ENCODE results near the gene ACTR8. TPM values are rescaled to one million over a fixed set of nuclear protein-coding genes. Genes with fewer than 3 reads are reported as not detected.

ACTR8 gene
- total and polyA plus RNA-seq, 2 of the 13 experiments (the other 11 are each of a cell fraction or from before 2014, with no cell fraction given): 15.5 to 29.0 TPM

- peak; percentile 56 for TF ChIP-seq ZNF275 (CRISPR knock-in tag; IDR thresholded peaks at IDR 0.05; ENCODE audit: borderline replicate concordance)
- peak; percentile 91 for TF ChIP-seq ZNF589 (CRISPR knock-in tag; conservative IDR thresholded peaks at IDR 0.05)
- no peak for TF ChIP-seq TRIM24 (CRISPR knock-in tag; IDR thresholded peaks at IDR 0.05)
- no peak for TF ChIP-seq SMAD9 (CRISPR knock-in tag; IDR thresholded peaks at IDR 0.05)
- TF ChIP-seq DNMT3B (CRISPR knock-in tag; conservative IDR thresholded peaks at IDR 0.05): no peak
- peak in 1 of 2 experiments; percentile 81; a peak in 1 of 4 replicates for TF ChIP-seq ATF4 (CRISPR knock-in tag; IDR thresholded peaks at IDR 0.05)
- TF ChIP-seq ZNF496 (CRISPR knock-in tag; IDR thresholded peaks at IDR 0.05; ENCODE audit: insufficient replicate concordance): no peak
- peak; percentile 85 for TF ChIP-seq ZNF331 (CRISPR knock-in tag; IDR thresholded peaks at IDR 0.05)
- TF ChIP-seq ZNF431 (CRISPR knock-in tag; IDR thresholded peaks at IDR 0.05; ENCODE audit: borderline replicate concordance, low read depth): peak; percentile 36; the same call in 1 of the 2 replicates
- peak; percentile 95 for TF ChIP-seq ZNF451 (CRISPR knock-in tag; IDR thresholded peaks at IDR 0.05)
- TF ChIP-seq ZNF12 (CRISPR knock-in tag; IDR thresholded peaks at IDR 0.05): no peak
- TF ChIP-seq ZNF142 (CRISPR knock-in tag; IDR thresholded peaks at IDR 0.05): no peak; the same call in 1 of the 2 replicates
- peak; percentile 58; the same call in 1 of the 2 replicates for TF ChIP-seq ATF2 (CRISPR knock-in tag; IDR thresholded peaks at IDR 0.05)
- TF ChIP-seq MAZ (IDR thresholded peaks at IDR 0.05; ENCODE audit: borderline replicate concordance, low read depth, low read length): peak; percentile 83
- peak; percentile 99 for TF ChIP-seq MAZ (CRISPR knock-in tag; IDR thresholded peaks at IDR 0.05; ENCODE audit: low read depth)
- TF ChIP-seq ZNF383 (CRISPR knock-in tag; IDR thresholded peaks at IDR 0.05; ENCODE audit: borderline replicate concordance): no peak
- no peak for TF ChIP-seq RFX5 (IDR thresholded peaks at IDR 0.05; ENCODE audit: low read depth, low read length)
- TF ChIP-seq NR2C2 (CRISPR knock-in tag; IDR thresholded peaks at IDR 0.05; ENCODE audit: borderline replicate concordance): no peak; the same call in 1 of the 2 replicates
These were observed 35.7 kb downstream of the ACTR8 start, which contains the start of the genes CHDH and IL17RB (continued) for GRCh38 chr3:53846134-53846850.

Data from HepG2 (cell line).